MM.1S (cell line): ENCODE data around the gene CRISP2.

Source experiments
- CTCF ChIP-seq: fragments of 300-600 bp; sonication (generic); IDR thresholded peaks from 2 replicates; pipeline ENCODE4 v1.5.1; 2016; ENCODE audit warnings: antibody characterized with exemption, low read length, mixed read lengths
- EZH2 ChIP-seq: fragments of 300-600 bp; sonication (generic); optimal IDR thresholded peaks from 2 replicates; pipeline ENCODE3; 2017; ENCODE audit warnings: low read depth, mild to moderate bottlenecking, antibody characterized with exemption, low read length, mixed read lengths
- EZH2phosphoT487 ChIP-seq: fragments of 300-600 bp; sonication (generic); IDR thresholded peaks from 2 replicates; pipeline ENCODE4 v1.6.1; 2018; ENCODE audit warnings: antibody characterized with exemption, low read length

GRCh38 chr6:49664817-49665216 is 48.5 kb downstream of the CRISP2 start:
- no peak for TF ChIP-seq CTCF
- no peak for TF ChIP-seq EZH2
- TF ChIP-seq EZH2phosphoT487: no peak
